GM19035 (cell line): ENCODE data around the gene DDB1.
A peak's percentile ranks its signal among the peaks of the same experiment; 100 is the strongest.

Source experiments
- ATAC-seq: cut with Tn5 transposase; IDR thresholded peaks from one replicate; pipeline ENCODE4 v1.9.1; 2021; ENCODE audit not compliant: unreplicated experiment

Gene DDB1

GRCh38 chr11:61332797-61333549 is at the start of gene DDB1, which contains the start of gene TKFC:
Gene DDB1 (minus strand): TSS chr11:61333105. CDS start chr11:61332968, 137 bp downstream.
Gene TKFC (plus strand): TSS chr11:61333228. CDS start chr11:61334729, 1,501 bp downstream.
- peak; percentile 90 for ATAC-seq

GRCh38 chr11:61380884-61381283 is 48.0 kb upstream of the DDB1 start:
- ATAC-seq: no peak

- no peak for ATAC-seq
Observed at GRCh38 chr11:61378713-61379313, 45.9 kb upstream of the DDB1 start.

GRCh38 chr11:61377461-61378160 is 44.7 kb upstream of the DDB1 start:
- no peak for ATAC-seq

- no peak for ATAC-seq
Observed at GRCh38 chr11:61375761-61376108, 42.8 kb upstream of the DDB1 start.

GRCh38 chr11:61372659-61373420 is 39.9 kb upstream of the DDB1 start:
- ATAC-seq: no peak

GRCh38 chr11:61370349-61371005 is 37.6 kb upstream of the DDB1 start:
- ATAC-seq: no peak

- ATAC-seq: no peak
Observed at GRCh38 chr11:61369372-61370348, 36.8 kb upstream of the DDB1 start.

- ATAC-seq: no peak
Observed at GRCh38 chr11:61368646-61369045, 35.7 kb upstream of the DDB1 start.

GRCh38 chr11:61367406-61367805 is 34.5 kb upstream of the DDB1 start:
- ATAC-seq: no peak

GRCh38 chr11:61364012-61364675 is 31.2 kb upstream of the DDB1 start:
- no peak for ATAC-seq

- no peak for ATAC-seq
Observed at GRCh38 chr11:61362542-61362875, 29.6 kb upstream of the DDB1 start.

GRCh38 chr11:61361741-61362541 is 29.0 kb upstream of the DDB1 start, which contains the start of the genes CYB561A3 and TMEM138:
Gene CYB561A3 (minus strand): TSS chr11:61361882. CDS start chr11:61356713, 5,169 bp downstream.
Gene TMEM138 (plus strand): TSS chr11:61362374. CDS start chr11:61364391, 2,017 bp downstream.
- ATAC-seq: peak; percentile 84

GRCh38 chr11:61361237-61361740 is 28.4 kb upstream of the DDB1 start:
- ATAC-seq: no peak

- ATAC-seq: no peak
Observed at GRCh38 chr11:61359516-61359915, 26.6 kb upstream of the DDB1 start.

GRCh38 chr11:61358566-61358965 is 25.7 kb upstream of the DDB1 start:
- ATAC-seq: no peak

- no peak for ATAC-seq
Observed at GRCh38 chr11:61357894-61358239, 25.0 kb upstream of the DDB1 start.
